NOMO-1 (cell line): ENCODE measurements around the gene SEMA5B.

Experiments
- DNase-seq, 2 experiments: peaks; one replicate each; lab custom pipeline; 2025; ENCODE audit not compliant: unreplicated experiment in 2 of 2; lab: John Stamatoyannopoulos, UW

The SEMA5B gene

DNA sequence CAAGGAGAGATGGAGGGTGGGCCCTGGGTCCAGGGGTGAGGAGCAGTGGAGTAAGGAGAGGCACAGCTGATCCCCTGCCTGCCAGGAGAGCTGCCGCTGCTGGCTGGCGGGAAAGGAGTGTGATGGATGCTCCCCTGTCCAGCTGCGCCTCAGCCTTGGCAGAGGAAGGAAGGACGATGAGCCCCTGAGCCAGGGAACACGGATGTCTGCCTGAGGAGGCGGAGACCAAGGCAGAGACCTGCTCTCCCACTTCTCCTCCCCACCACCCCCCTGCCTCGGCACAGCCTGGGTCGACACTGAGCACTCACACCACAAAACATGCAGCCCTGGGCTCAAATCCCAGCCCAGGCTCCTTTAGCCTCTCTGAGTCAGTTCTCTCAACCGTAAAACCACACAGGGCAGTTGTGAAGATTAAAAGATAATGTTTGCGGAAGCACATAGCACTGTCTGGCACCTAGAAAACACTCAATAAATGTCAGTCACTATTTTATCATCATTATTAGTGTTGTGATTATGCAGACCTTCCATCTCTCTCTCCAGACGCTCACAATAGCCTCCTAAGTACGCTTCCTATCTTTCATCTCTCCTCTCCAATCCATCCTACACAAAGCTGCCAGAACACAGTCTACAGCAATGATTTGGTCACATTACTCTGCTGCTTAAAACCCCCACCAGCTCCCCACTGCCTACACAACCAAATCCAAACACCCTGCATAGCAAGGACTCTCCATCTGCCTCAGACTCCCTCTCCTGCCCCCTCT, 52.2 kb downstream of the SEMA5B start:
- DNase-seq = peak in 1 of 2 experiments; percentile 6

DNA sequence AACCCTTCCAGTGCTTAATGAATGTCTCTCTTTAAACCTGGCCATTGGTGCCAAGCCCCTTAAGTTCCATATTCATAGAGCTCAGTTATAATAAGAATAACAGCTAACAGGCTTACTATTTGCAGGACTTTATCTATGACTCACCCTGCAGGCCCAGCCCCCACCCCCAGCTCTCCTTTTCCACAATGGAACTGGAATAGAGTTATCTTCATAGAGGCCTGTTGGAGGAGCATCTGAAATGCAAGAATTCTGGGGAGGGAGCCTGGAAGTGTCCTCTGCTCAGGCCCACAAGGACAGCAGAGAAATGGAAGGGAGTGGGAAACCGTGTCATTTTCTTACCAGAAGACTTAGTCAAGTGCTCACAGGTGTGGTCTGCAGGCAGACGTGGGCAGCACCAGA, 52.8 kb downstream of the SEMA5B start:
- no peak for DNase-seq

DNA sequence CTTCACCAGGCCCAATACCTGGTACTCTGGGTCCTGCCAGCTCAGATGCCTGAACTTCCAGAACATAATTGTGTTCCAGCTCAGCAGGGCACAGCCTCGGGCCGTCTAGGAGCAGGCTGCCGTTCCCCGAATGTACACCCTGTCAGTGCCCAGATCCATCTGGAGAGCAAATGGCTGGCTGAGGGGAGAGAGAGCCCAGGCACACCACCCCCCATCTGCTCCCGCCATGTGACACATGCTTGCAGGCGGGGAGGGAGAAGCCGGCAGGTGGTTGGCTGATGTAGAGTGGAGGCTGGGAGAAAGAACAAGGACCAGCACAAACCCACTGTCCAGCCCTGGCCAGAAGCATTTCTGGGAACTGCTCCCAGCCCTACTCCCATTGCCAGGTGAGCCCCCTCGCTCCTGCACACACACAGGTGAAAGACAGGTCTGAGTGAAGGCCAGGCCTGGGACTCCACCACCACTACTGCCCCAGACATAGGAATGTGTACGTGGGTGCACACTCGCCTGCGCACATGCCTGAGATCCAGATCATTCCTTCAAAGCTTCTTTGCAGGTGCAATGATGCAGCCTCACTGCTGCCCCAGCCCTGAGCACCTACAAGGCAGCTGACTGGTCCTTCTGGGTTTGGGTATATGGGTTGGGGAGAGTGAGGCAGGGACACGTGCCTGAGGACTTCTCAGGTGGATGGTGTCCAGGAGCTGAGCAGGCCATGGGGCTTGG, 53.5 kb downstream of the SEMA5B start:
- DNase-seq = no peak

DNA sequence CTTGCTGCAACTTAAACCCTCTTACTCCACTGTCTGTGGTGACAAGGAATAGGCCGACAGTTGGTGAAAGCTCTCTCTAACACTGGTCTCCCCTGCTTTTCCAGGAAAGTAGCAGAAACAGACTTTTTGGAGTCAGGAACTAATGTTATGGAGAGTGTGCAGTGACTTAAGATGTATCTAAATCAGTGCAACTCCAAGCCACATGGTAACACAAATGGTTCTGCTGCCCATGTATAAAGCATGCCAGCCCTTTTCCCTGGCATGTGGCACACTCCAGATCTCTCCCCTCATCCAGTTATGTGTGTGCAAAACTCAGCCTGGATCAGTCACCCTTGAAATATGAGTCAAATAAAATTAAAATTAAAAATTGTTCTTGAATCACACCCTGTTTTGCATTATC, 55.4 kb downstream of the SEMA5B start:
- DNase-seq = no peak

DNA sequence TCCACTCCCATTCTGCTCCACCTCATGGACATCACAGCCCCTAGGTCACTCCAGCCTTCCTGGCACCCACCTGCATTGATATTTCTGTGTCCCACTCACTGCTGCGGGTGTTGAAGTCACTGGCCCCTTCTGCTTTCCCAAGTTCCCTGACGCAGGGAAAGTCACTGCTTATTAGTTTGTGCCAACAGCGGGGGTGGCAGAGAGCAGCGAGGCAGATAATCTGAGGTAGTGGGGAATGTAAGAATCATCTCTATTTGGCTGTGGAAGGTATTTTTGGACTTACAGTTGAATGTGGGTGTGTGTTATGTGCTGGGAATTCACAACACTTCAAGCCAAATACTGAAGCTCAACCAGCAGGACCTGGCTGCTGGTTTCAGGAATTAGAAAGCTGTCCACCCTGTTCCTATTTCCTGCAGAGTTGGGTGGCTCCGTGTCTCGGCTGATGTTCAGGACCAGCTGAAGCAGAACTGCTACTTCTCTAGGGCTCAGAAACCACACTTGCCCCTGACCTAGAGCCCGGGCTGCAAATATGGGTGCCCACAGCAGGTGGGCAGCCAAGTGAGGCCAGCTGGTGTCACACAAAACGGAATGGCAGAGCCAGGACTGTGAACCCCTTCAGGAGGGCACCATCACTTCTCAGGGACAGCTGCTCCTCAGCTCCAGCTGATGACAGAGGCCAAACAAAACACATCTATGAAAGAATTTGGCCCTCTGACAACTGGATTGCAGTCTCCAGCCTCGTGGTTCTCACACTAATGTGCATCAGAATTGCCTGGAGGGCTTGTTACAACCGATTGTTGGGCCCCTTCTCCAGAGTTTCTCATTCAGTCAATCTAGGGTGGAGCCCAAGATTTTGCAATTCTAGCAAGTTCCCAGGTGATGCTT, 57.7 kb downstream of the SEMA5B start:
- no peak for DNase-seq

DNA sequence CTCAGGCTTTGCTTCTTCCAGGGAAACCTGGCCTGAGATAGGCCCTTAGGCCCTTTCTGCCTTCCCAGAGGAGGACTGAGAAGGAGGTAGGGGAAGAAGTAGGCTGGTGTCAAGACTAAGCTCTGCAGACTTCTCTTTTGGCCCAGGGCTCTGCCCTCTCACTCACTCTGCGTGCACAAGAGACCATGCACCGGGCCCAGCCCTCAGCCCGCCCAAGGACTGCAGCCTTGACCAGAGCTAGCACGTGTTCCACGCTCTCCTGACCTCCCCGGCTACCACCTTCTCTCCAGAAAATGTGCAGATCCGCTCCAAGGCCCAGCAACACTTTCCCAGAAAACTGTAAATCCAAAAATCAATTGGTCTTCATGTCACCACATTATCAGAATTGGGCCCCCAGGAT, 59.8 kb downstream of the SEMA5B start:
- no peak for DNase-seq

DNA sequence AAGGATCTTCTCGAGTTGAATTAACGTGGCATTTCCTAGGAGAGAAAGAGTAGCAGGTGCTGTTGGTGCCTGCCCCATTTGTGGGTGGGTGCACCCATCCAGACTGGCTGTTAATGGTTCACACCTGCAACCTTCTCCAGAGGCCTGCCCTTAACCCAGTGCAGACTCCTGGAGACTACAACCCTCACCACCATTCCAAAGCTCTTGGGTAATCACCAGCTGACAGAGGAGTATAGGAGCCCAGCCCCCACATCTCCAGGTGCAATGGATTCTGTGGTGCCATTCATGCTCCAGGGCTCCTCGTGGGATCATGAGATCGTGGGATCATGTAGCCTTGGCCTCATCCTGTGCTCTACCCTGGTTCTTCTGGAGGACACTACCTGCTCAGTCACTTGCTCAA, 60.2 kb downstream of the SEMA5B start:
- no peak for DNase-seq

DNA sequence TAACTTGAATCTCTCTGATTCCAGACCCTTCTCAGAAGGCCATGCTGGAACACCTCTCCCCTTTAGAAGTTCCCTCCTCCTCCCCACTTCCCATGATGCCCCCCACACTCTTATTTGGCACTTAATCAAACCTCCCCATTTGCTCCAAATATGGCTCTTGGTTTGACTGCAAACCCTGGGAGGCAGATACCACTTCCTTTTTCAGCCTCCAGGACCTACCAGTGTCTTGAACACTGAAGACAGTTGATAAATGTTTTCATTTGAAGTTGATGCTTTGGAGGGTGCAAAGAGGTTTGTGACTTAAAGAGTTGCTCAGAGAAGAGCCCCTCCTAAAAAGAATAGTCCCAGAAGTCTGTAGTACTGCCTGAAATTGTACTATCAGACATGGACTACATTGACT, 61.5 kb downstream of the SEMA5B start:
- no peak for DNase-seq

DNA sequence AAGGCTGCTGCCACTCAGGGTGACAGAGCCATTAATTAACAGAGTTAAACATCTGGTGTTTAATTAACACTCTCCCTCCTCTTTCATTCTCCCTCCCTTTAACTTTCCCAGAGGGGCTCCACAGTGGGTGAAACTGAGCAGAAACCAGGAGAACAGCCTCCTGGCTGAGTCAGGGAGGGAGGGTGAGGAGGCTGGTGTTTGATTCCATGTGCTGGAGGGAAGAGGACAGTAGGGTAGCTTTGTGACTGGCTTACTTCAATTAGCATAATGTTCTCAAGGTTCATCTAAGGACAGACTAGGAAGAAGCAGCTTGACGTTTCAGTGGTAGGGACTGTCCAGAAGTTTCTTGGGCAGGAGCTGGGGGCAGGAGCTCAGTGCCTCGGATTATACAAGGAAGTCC, 62.8 kb downstream of the SEMA5B start:
- no peak for DNase-seq

DNA sequence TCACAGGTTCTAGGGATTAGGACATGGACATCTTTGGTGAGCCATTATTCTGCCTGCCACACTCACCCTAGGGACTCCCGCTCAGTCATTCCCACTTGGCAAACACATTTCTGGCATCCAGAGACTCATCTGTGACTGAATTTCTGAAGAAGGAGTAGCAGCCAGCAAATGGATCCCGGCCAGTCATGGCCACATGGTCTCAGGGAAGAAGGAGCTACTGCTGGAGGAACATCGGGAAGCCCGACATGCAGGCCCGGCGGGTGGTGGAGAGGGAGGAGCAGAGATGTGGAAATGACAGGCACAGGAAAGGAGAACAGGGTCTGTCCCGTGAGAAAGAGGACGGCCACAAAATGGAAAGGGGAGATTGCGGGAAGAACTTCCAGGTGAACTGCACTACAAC, 65.4 kb downstream of the SEMA5B start:
- no peak for DNase-seq

DNA sequence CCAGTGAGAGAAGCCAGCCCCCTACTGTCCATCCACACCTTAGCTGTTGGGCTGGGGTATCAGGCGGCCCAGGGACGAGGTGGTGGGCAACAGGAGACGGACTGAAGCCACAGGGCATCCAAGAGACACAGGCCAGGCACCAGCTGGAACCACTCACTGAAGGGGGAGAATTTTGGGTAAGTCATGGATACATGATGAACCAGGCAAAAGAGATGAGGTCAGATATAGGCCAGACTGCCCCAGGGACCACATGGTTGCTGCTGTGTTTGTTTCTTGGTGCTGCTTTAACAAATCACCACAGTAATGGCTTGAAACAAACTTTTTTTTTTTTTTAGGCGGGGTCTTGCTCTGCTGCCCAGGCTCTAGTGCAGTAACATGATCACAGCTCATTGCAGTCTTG, 66.4 kb downstream of the SEMA5B start:
- no peak for DNase-seq

DNA sequence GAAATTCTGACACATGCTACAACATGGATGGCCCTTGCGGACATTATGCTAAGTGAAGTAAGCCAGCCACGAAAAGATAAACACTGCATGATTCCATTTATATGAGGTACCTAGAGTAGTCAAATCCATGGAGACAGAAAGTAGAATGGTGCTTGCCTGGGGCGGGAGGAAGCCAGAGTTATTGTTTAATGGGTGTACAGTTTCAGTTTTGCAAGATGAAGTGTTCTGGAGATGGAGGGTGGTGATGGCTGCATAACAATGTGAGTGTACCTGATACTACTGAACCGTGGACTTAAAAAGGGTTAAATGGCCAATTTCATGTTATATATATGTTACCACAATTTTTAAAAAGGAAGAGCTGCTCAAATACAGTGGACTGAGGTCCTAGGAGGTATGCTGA, 66.9 kb downstream of the SEMA5B start:
- DNase-seq = no peak

DNA sequence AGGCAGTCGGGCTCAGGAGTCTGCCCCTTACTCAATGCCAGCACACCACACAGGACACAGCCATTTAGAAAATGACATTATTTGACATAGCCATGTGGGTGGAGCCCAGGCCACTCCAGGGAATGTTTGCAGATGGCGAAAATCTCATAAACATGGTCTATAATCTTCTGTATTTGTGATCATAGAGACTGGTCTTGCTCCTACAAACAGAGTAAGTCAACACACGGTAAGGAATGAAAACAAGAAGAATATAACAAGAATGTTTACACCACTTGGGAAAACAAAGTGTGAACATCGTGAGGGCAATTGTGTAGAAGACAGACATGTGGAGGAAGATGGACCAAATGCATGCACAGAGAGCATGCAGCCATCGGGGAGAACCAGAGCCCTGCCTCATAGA, 68.2 kb downstream of the SEMA5B start:
- DNase-seq = no peak

DNA sequence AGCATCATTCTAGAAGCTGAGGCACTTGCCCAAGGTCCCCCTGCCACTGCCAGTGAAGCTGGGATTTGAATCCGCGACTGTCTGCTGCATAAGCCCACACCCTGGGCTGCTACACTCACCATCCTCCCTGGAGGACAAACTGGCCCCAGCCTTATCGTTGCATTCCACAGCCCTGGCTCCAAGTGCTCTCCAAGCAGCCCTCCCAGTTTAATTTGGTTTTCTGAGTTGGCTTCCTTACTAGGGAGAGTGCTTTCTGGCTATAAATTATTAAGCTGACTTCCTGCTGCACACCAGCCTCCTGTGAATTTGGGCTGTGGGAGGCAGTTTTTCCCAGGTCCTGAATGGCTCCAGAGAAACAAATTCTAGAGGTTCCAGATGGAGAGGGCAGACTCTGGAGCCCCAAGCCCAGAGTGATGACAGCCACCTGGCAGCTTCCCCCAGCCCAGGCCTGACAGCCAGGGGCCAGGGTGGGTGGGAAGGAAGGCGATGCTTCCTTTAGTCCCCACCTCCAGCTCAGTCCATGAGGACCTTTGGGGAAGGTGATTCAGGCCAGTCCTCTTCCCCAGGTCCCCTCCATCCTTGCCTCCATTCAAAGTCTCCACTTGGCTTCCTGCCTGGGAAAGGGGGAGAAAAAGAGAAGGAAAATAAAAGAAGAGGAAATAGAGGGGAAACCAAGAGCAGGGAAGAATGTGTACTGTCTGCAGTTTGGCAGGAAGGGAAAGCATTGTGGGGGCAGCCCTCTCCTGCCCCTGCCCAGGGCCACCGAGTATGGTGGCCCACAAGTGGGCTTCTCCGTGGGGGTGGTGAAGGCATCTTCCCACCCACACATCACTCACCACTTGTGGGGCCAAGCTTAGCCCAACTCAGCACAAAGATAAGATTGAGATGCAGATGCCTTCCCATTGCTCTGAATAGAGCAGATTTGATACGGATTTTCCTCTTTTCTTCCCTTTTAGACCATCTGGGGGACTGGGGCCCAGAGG, 69.6 kb downstream of the SEMA5B start:
- DNase-seq = no peak

DNA sequence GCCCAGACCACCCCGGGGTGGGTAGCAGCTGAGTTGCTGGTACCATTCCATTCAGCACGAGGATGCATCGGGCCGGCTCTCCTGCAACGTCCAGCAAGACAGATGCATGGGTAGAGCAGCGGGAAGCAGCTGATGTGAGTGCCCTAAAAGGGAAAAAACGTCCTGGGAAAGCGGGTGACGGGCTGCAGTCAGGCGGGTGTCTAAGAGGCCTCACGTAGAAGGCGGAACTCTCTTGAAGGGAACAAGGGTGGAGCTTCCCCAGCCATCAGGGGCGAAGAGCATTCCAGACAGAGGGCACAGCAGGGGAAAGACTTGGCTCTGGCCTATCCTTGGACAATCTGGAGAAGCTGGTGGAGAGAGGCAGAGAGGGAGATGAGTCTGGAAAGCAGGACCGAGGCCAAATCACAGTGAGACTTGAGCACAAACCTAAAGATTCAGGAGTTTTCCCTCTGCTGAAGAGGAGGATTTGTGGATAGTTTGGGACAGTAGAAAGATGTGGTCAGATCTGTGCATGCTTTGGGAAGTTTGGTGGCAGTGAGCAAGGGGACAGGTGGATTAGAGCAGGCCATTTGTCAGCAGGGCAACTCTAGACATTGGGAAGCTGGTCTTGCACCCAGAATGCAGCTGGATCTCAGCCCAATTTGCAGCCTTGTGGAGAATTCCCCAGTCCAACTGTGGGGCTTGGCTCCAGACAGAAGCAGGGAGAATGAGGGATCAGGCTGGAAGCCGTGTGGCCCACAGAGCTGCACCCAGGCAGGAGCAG, 70.7 kb downstream of the SEMA5B start:
- no peak for DNase-seq

DNA sequence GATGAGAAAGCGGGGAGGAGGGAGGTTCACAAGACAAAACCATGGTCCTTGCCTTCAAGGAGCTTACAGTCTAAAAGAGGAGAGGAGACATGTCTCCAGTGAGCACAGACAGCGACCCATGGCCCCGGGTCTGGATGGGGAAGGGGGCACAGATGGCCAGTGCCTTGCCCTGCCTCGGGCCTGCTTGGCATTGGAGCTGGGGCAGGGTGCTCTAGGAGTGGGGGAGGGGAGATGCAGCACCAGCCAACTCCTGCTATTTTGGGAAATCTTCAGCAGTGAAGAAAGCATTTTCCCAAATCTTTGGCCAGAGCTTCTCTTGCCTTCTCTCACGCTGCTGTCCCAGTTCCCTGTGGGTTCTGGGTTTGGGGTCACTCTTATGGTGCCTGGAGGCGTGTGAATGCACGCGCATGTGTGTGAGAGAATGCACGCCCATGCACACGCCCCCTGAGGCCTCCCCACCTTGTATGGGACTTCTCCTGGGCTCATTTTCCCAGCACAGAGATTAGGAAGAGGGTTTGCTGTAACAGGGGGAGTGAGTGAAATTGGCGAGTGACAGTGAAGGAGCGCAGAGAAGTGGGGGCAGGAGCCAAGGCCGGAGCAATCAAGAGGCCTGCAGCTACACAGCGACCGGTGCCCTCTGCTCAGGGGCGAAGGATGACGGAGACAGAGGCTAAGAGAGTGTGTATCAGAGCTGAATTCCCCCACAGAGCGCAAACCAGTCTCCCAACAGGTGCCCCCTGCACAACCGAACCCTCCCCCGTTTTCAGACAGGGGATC, 71.5 kb downstream of the SEMA5B start:
- DNase-seq = no peak

DNA sequence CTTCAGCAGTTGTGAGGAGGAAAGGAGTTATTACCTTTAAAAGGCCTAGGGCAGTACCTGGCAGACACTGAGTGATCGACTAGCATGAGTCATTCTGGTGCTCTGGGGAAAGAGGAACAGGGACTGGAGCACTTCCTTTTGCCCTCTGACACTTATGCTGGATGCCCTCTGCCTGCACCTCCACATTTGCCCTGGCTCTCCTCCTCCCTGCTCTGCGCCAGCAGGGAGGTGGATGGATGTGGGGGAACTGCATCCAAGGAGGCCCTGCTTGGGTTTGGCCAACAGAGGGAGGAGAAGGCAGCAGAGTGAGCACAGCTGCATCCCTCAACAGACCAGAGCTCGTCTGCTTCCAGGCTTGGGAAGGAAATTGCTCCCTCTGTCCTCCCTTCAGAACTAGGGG, 75.0 kb downstream of the SEMA5B start:
- peak; percentile 67 to 87 for DNase-seq

DNA sequence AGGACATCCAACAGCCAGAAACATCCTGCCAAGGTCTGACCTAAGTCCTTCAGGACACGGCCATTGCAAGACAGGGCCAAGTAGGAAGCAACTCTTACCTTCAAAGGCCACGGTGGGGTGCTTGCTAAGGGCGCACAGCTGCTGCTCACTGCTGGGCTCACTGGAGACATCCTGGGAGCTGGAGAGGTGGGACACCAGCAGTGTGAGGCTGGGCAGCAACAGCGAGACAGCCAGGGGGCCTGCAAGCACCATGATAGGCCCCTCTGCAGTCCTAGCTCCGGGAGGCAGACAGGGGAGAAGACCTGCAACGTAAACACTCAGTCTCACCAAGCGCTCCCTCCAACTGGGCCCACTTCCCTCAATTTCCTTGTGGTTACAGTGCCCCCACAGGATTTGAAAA, 79.2 kb downstream of the SEMA5B start:
- no peak for DNase-seq

DNA sequence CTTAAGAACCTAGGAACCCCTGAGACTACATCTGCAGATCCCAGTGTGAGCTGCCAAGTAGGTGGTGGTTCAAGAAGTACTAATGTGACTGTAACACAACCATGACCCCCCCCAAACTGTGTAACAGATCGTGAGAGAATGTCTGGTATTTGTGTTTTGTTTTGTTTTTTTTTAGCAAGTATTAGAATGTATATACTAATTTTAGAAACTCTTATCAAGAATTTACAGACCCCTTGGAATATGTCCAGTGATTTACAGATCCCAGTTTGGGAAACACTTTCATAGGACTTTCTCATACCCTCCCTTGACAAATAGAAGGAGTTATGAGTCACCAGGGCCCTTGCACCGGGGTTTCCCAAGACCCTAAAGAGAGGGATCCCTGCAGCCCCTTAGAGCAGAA, 79.8 kb downstream of the SEMA5B start:
- DNase-seq = no peak
